Fibroblast of lung (primary cell): Measurements from ENCODE around the gene ZNF511.

Experiments
- CTCF ChIP-seq, 2 donors: IDR thresholded peaks in 1 of 2; conservative IDR thresholded peaks in 1 of 2; 1 replicate in 1 of 2; 2 replicates in 1 of 2; pipeline ENCODE4 v1.5.1; 2011 to 2012; ENCODE audit warnings: low read length in 2 of 2, control low read depth in 1 of 2, inconsistent platforms in 1 of 2, low read depth in 1 of 2, mild to moderate bottlenecking in 1 of 2
- EZH2 ChIP-seq: IDR thresholded peaks from 2 replicates; pipeline ENCODE4 v1.5.1; 2012; ENCODE audit warnings: low read length, control low read depth, mild to moderate bottlenecking; ENCODE audit errors: missing control alignments

DNA sequence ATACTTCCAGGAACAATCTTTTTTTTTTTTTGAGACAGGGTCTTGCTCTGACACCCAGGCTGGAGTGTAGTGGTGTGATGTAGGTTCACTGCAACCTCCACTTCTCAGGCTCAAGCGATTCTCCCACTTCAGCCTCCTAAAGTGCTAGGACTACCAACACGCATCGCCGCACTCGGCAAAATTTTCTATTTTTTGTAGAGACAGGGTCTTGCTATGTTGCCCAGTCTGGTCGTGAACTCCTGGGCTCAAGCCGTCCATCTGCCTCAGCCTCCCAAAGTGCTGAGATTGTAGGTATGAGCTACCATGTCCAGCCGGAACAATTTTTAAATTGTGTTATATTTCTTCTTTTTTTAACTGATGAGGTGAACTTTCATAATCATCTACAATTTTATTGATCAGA is 2.1 kb downstream of the ZNF511 start:
- TF ChIP-seq CTCF (conservative IDR thresholded peaks at IDR 0.05 in 1 of 2, IDR thresholded peaks at IDR 0.05 in 1 of 2; ENCODE audit: low read depth in 1 of 2, low read length in 2 of 2), result no peak
- no peak for TF ChIP-seq EZH2
